ENCODE results near the gene MRPL14. TPM values are rescaled to one million over a fixed set of nuclear protein-coding genes. Genes with fewer than 3 reads are reported as not detected.

MRPL14 gene
- total and polyA plus RNA-seq, 2 of the 8 experiments (the other 6 are each of a cell fraction or from before 2014, with no cell fraction given): 82.0 to 97.1 TPM

GRCh38 chr6:44129841-44130322, 2.6 kb upstream of the MRPL14 start (continued):
- TF ChIP-seq ATF3 (IDR thresholded peaks at IDR 0.05; ENCODE audit: insufficient read depth, low read depth, low read length) (no peak), SIN3A (conservative IDR thresholded peaks at IDR 0.05 in 1 of 2, IDR thresholded peaks at IDR 0.05 in 1 of 2; ENCODE audit: low read depth in 1 of 2, low read length in 2 of 2) (no peak)
